Measurements from ENCODE around the gene CAPN5.

DNA sequence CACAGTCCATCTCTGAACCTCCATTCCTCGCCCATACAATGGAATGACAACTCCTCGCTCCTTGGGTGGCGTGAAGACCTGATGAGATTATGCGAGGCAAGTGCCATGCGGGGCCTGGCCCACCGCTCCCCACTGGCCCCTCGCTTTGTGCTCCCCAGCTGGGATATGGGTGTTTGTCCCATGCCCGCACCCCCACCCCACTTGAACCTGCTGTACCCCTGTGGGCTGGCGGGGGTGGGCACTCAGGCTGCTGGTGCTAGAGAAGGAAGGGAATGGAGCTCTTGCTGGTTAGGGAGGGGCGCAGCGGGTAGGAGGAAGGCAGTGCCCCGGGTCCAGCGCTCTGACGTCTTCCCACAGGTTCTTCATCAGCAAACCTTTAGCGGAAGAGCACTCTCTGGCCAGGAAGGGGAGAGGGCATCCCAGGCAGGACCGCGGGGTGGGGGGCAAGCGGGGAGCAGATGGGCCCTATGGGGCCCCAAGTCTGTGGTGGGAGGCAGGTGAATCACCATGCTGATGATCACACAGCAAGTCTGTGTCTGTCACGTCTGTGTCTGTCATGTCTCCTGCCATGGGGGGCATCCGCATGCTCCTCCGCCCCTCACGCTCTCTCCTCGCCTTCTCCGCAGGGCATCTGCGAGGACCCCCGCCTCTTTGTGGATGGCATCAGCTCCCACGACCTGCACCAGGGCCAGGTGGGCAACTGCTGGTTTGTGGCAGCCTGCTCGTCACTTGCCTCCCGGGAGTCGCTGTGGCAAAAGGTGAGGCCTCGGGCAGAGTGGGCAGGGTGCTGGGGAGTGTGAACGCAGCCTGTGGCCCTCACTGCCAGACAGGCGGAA is 26.5 kb downstream of the CAPN5 start:
- TF ChIP-seq, protein P1, sequence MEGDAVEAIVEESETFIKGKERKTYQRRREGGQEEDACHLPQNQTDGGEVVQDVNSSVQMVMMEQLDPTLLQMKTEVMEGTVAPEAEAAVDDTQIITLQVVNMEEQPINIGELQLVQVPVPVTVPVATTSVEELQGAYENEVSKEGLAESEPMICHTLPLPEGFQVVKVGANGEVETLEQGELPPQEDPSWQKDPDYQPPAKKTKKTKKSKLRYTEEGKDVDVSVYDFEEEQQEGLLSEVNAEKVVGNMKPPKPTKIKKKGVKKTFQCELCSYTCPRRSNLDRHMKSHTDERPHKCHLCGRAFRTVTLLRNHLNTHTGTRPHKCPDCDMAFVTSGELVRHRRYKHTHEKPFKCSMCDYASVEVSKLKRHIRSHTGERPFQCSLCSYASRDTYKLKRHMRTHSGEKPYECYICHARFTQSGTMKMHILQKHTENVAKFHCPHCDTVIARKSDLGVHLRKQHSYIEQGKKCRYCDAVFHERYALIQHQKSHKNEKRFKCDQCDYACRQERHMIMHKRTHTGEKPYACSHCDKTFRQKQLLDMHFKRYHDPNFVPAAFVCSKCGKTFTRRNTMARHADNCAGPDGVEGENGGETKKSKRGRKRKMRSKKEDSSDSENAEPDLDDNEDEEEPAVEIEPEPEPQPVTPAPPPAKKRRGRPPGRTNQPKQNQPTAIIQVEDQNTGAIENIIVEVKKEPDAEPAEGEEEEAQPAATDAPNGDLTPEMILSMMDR (IDR thresholded peaks at IDR 0.05; ENCODE audit: poor library complexity) = no peak
- no peak for TF ChIP-seq EZH2phosphoT487 (IDR thresholded peaks at IDR 0.05; ENCODE audit: low read depth, severe bottlenecking, unreplicated experiment)
